Measurements from ENCODE around the gene TRPM8. TPM values are rescaled to one million over a fixed set of nuclear protein-coding genes. Genes with fewer than 3 reads are reported as not detected.

TRPM8 gene
- total RNA-seq, 2 experiments from 2014 or later: not detected

DNA sequence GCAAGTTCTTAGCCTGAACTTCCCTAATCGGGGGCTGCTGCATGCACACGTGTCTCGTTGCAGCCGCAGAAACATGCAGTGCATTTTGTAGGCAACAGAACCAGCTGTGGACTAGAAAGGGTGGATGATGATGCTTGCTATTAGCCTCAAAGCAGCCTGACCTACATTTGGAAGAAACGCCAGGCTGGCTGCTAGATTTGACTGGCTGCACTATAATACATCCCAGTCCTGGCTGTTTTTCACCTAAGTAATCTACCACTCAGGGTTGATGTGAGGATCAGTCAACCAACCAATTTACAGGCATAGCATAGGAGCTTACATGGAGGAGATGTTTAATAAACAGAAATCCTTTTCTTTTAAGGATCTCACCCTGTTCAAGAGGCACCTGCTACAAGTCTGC lies 77.0 kb downstream of the TRPM8 start:
- ChIA-PET POLR2A (no interaction called here), CTCF (no interaction called here)

DNA sequence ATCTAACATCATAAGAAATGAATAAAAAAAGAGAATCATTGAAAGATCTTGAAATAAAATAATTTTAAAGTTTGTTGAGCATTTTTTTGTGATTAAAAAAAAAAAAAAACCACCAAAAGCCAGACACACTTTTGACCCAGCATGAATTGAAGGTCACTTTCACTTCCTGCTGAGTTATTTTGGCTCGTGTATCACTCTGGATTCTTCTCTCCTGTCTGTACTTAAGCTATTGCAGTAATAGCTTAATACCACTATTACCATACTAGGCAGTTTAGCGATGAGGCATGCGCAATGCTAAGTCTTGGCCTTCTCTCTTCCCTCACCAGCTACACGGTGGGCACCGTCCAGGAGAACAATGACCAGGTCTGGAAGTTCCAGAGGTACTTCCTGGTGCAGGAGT lies 78.8 kb downstream of the TRPM8 start:
- ChIA-PET POLR2A (interaction anchor here (0.8 kb wide), 1 partner anchor 19 kb away, joined by 3 read pairs; no protein-coding TSS in a partner anchor), CTCF (interaction anchor here (0.7 kb wide), 2 partner anchors 129 to 194 kb away, joined by 3 read pairs; no protein-coding TSS in a partner anchor)

GRCh38 chr2:233996461-233996860 lies 79.3 kb downstream of the TRPM8 start:
- POLR2A ChIA-PET: interaction anchor here (0.8 kb wide), 1 partner anchor 19 kb away, joined by 3 read pairs; no protein-coding TSS in a partner anchor
- CTCF ChIA-PET: interaction anchor here (0.7 kb wide), 1 partner anchor 193 kb away, joined by 3 read pairs; no protein-coding TSS in a partner anchor

DNA sequence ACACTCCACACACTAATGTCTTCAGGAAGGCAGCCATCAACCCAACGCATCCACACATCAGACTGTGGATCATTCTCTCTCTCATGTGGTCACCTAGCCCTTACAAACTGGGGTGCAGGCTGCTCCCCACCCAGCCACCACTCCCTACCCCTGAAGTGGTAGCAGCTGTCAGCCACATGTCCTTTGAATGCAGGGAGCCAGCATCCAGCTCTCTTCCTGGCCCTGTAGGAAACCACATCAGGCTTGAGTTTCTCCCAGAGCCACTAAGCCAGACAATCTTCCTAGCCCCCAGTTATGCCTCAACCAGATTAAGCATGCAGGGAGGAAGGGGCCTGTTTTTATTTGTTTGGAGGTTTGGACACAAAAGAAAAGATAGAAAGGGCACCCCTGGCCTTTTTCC lies 80.5 kb downstream of the TRPM8 start:
- ChIA-PET CTCF (no interaction called here), POLR2A (no interaction called here)

DNA sequence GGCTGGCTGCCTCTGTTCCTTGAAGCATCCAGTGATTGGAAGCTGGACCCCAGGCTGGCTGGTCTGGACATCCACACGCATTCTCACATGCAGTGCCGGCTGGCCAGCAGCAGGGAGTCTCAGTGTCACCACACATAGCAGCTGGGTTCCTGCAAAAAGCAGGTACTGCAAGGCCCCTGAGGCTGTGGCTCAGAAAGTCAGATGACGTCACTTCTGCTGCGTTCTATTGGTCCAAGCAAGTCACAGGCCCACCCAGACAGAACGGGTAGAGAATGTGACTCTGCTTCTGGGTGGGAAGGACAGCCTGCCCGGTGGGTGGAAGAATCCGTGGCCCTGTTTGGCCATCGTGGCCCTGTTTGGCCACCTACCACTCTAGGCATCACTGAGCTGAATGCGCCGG lies 82.0 kb downstream of the TRPM8 start:
- ChIA-PET POLR2A (no interaction called here), CTCF (interaction anchor here (0.6 kb wide), 1 partner anchor 69 kb away, joined by 3 read pairs; no protein-coding TSS in a partner anchor)

DNA sequence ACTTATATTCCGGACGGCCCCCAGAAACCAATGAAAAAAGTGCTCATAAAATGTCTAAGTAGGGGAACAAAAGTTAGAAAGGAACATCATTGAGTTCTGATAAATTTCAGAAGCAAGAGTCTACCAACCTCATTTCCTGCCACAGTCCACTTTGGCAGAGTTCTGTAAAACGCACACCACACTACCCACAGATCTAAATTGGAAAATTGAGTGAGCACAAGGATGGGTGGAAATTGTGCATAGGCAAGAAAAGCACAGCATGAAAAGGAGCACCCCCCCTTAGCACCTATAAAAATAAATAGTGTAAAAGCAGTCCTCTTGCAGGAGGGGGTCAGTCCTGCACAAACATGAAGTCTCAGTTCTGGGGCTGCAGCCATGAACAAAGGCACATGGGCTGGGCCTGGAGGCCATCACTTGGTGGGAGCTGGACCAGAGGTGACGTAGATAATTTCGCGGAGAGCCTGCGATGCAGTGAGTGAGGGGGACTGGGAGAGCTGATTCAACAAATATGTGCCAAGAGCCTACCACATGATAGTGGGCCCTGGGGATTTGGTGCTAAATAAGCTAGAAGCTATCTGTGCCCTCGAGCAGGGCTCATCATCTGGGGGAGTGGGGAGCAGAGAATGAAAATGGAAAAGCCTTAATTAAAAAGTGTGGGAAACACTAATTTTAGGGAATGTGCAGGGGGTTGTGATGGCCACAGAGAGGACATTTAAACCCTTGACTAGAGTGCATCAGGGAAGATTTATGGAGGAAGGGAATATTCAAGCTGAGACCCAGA lies 84.4 kb downstream of the TRPM8 start:
- POLR2A ChIA-PET: no interaction called here
- CTCF ChIA-PET: no interaction called here

DNA sequence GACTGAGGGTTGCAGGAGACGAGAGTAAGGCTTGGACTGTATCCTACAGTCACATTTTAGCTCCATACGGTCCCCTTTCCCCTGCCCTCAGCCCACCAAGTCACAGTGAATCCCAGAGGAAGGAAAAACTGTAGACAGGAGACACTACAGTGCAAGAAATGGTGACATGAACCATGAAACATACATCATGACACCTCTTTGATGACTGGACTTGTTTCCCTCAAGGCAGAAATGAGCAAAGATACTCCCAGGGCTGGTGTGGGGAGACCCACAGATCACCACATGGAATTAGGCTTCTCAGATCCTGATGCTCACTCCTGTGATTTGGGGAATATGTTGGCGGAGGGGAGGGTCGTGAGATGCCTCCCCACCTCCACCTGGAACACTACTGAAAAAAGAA lies 85.1 kb downstream of the TRPM8 start:
- POLR2A ChIA-PET: no interaction called here

GRCh38 chr2:234003972-234004617 lies 86.9 kb downstream of the TRPM8 start:
- ChIA-PET CTCF (no interaction called here), POLR2A (no interaction called here)

More for the DNA sequence above, 85.1 kb downstream of the TRPM8 start:
- CTCF ChIA-PET: no interaction called here

GRCh38 chr2:234005126-234005525 lies 88.0 kb downstream of the TRPM8 start:
- CTCF ChIA-PET: no interaction called here
- POLR2A ChIA-PET: no interaction called here

DNA sequence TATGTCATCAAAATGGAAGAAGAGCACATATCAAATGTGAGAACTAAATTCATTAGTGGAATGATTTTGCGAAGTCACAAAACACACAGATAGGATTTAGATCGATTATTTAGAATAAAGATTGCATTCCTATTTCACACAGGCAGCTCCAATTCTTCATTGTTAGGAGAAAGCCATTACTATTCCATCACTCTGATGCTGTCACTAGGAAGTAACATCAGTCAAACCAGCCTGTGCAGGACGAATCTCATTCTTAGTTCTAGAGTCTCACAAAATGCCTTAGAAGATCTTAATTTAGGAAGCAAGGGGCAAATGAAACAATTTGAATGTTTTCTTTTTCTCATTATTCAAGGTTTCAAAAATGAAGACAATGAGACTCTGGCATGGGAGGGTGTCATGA lies 89.3 kb downstream of the TRPM8 start:
- CTCF ChIA-PET: no interaction called here
- POLR2A ChIA-PET: no interaction called here

DNA sequence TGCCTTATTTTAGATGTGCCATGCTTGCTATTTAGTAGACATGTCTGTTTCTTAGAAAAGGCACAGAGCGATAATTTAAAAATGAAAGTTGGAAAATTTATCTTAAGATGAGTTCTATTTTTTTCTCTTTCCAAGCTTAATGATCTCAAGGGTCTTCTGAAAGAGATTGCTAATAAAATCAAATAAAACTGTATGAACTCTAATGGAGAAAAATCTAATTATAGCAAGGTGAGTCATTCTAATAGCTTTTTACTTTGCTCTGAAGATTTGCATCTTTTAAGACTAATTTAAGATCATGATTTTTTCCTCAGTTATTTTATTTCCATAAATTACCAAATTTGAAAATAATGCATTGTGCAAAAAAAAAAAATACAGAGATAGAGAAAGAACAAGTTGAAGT lies 97.3 kb downstream of the TRPM8 start:
- CTCF ChIA-PET: interaction anchor here (0.7 kb wide), 1 partner anchor 160 kb away, joined by 3 read pairs; no protein-coding TSS in a partner anchor
- POLR2A ChIA-PET: no interaction called here

DNA sequence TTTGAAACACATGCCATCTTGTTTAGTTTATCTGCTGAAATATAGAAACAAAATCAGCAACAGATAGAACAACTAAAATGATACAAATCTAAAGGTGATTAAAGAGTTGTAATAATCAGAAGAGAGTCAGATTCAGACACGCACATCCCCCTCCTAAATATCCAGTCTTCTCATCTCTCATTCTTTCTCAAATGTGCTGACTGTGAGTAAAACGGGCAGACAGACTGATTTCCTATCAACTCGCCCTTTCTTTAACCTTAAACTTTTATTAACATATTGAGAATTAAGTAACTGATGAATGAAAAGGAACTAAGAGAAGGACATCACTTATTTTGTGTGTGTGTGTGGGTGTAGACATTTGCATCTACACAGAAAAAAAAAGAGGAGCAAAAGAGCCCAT lies 98.7 kb downstream of the TRPM8 start:
- ChIA-PET POLR2A (interaction anchor here (0.7 to 1.0 kb wide), 2 partner anchors 20 to 81 kb away, joined by 3 read pairs; no protein-coding TSS in a partner anchor), CTCF (no interaction called here)

GRCh38 chr2:234019896-234020295 lies 102.7 kb downstream of the TRPM8 start:
- POLR2A ChIA-PET: no interaction called here
- CTCF ChIA-PET: no interaction called here

DNA sequence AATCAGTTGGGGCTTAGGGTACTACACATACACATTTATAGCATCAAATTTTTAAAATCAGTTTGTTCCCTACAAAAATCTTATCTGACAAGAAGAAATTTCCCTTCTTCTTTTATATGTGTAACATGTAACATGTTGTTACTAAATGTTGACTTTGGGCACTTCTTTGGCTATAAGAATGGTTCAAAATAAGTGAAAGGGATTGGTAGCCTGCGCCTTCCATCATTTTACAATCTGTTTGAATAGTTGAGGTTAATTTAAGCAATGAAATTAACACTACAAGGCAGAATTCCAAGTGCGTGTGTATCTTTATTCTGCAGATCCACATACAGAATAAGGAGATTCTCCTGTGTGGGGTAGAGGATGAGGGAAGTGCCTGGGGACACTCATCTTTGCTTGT lies 103.2 kb downstream of the TRPM8 start:
- POLR2A ChIA-PET: no interaction called here
- CTCF ChIA-PET: no interaction called here

- CTCF ChIA-PET: no interaction called here
These were observed 105.3 kb downstream of the TRPM8 start for GRCh38 chr2:234022424-234022823.

DNA sequence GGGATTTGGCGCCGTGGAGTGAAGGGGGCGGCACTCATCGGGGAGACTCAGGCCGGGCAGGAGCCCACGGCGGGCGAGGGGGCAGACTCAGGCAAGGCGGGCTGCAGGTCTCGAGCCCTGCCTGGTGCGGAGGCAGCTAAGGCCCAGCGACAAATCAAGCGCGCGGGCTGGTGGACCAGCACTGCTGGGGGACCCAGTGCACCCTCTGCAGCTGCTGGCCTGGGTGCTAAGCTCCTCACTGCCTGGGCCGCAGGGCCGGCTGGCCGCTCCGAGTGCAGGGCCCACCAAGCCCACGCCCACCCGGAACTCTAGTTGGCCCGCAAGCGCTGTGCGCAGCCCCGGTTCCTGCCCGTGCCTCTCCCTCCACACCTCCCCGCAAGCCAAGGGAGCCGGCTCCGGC lies 107.1 kb downstream of the TRPM8 start:
- CTCF ChIA-PET: no interaction called here
- POLR2A ChIA-PET: no interaction called here

More at GRCh38 chr2:234022424-234022823, 105.3 kb downstream of the TRPM8 start:
- POLR2A ChIA-PET: no interaction called here

- POLR2A ChIA-PET: interaction anchor here (0.6 kb wide), 1 partner anchor 20 kb away, joined by 3 read pairs; no protein-coding TSS in a partner anchor
- CTCF ChIA-PET: interaction anchor here (0.8 kb wide), 1 partner anchor 37 kb away, joined by 3 read pairs; no protein-coding TSS in a partner anchor
These were observed 108.3 kb downstream of the TRPM8 start for GRCh38 chr2:234025466-234025865.

DNA sequence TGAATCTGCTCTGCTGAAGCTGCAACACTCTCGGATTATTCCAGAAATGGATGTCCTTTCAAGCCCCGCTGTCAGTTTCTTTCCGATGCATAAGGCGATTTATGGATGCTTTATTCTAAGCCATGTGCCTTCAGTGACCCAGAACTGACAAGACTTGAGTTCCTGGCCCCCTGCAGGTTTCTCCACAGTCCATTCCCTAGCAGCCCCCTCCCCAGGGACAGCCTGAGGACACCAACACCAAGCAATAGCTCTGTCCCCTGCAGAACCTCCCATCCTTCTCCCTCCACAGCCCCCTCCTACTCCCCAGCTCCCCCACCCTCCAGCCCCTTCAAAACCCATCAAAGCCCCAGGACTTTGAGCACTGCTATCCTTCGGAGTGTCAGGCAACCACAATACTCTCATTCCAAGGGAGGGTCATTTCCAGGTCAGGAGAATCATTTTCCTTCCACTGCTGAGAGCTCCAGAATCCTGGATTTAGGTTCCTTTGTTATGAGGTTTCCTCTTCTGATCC lies 108.8 kb downstream of the TRPM8 start:
- ChIA-PET CTCF (no interaction called here), POLR2A (no interaction called here)

- POLR2A ChIA-PET: no interaction called here
- CTCF ChIA-PET: no interaction called here
These were observed 109.6 kb downstream of the TRPM8 start for GRCh38 chr2:234026693-234027254.

GRCh38 chr2:234027641-234028040 lies 110.5 kb downstream of the TRPM8 start:
- ChIA-PET POLR2A (no interaction called here), CTCF (no interaction called here)

All from activated CD8-positive, alpha-beta memory T cell treated with anti-CD3 and anti-CD28 coated beads for 36 hours (primary cell).